ENCODE data around the gene VWCE. TPM values are rescaled to one million over a fixed set of nuclear protein-coding genes. Genes with fewer than 3 reads are reported as not detected.

Gene VWCE
- total RNA-seq, 1 experiment from 2014 or later, result 1.1 TPM

DNA sequence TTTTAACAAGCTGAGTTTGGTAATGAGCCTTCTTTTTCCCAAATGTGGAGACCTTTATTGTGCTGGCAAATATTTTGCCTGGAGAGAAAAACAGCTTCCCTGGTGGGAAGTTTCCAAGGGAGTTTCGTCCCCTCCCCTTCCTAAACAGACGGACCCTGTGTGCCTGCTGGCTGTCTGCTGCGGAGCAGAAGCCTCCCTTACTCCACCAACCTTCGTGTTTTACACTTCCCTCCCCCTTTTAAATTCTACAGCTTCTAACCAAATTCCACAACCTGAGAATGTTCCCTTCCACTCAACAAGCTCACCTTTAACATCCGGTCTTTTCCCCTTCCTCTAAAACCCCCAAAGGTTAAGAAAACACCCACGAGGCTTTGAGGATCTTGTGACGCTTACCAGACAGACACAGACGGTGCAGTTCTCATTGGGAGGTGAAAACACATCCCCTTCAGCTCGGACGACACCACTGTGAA lies 17.1 kb downstream of the VWCE start:
- TF ChIP-seq, protein P1, sequence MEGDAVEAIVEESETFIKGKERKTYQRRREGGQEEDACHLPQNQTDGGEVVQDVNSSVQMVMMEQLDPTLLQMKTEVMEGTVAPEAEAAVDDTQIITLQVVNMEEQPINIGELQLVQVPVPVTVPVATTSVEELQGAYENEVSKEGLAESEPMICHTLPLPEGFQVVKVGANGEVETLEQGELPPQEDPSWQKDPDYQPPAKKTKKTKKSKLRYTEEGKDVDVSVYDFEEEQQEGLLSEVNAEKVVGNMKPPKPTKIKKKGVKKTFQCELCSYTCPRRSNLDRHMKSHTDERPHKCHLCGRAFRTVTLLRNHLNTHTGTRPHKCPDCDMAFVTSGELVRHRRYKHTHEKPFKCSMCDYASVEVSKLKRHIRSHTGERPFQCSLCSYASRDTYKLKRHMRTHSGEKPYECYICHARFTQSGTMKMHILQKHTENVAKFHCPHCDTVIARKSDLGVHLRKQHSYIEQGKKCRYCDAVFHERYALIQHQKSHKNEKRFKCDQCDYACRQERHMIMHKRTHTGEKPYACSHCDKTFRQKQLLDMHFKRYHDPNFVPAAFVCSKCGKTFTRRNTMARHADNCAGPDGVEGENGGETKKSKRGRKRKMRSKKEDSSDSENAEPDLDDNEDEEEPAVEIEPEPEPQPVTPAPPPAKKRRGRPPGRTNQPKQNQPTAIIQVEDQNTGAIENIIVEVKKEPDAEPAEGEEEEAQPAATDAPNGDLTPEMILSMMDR (IDR thresholded peaks at IDR 0.05; ENCODE audit: unreplicated experiment), result no peak
- peaks cover 5% of the 10 kb centered on the region for H3K36me3 Mint-ChIP-seq (ENCODE audit: insufficient read depth, unreplicated experiment)
- intact Hi-C loops (cut with micrococcal nuclease), result no loop called here
- DNase-seq (ENCODE audit: unreplicated experiment), result no peak
- H3K4me1 Mint-ChIP-seq (ENCODE audit: insufficient read depth, unreplicated experiment), result peaks cover 12% of the 10 kb centered on the region
- H3K27ac Mint-ChIP-seq (ENCODE audit: low read depth, unreplicated experiment), result no peak overlapping the region
- H3K27me3 Mint-ChIP-seq (ENCODE audit: insufficient read depth, unreplicated experiment), result peaks cover 7% of the 10 kb centered on the region
- H3K4me3 Mint-ChIP-seq (ENCODE audit: unreplicated experiment), result no peak overlapping the region
- POLR2A ChIA-PET, result no interaction called here
- no TSS peak for BruUV-seq (replicated peaks)
- H3K9me3 Mint-ChIP-seq (ENCODE audit: unreplicated experiment), result peaks cover 7% of the 10 kb centered on the region
- CTCF ChIA-PET, result interaction anchor here (0.7 to 1.8 kb wide), 4 partner anchors 19 to 48 kb away, joined by 3 to 8 read pairs (median 3); no protein-coding TSS in a partner anchor

DNA sequence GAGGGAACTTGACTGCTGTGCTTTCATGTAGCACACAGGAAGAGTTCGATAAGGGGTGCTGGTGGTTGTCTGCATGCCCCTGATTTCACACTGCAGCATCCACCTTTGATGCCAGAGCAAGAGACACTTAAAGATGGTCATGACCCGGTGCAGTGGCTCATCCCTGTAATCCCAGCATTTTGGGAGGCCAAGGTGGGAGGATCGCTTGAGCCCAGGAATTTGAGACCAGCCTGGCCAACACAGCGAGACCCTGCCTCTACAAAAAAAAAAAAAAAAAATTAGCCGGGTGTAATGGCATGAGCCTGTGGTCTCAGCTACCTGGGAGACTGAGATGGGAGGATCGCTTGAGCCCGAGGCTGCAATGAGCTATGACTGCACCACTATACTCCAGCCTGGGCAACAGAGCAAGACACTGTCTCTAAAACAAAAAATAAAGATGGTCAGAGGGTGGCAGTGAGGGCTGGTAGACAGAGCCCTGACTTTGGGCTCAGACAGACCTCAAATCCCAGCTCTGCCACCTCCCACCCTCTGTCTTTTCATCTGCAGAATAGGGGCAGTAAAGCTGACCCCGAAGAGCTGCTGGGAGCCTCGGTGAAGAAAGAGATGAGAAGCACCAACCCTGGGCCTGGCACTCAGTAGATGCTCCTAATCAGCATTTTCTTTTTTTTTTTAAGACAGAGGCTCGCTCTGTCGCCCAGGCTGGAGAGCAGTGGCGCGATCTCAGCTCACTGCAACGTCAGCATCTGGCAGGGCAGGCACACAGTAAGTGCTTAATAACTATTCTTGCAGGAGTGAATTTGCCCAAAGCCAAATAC lies 17.7 kb downstream of the VWCE start:
- H3K36me3 Mint-ChIP-seq (ENCODE audit: insufficient read depth, unreplicated experiment), result peaks cover 5% of the 10 kb centered on the region

DNA sequence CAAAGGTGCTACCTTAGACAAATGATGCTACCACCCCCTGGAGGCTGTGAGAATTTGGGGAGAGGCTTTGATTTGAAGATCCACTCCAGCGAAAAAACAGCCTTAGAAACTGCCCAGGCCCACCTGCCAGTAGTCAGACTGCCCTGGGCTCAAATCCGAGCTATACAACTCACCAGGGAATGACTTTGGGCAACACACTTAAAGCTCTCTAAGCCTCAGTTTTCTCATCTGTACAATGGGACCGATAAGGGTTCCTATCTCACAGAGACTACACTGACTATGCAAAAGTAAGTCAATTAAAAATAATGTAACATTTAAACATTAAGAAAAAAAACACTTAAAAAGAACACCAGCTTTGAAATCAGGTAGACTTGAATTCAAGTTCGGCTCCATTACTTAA lies 19.9 kb downstream of the VWCE start:
- no peaks in the 10 kb centered on the region for H3K9me3 Mint-ChIP-seq (ENCODE audit: unreplicated experiment)
- intact Hi-C loops (cut with micrococcal nuclease), result no loop called here
- ChIA-PET POLR2A (interaction anchor here (0.6 to 0.9 kb wide), 2 partner anchors 16 to 61 kb away, joined by 3 to 4 read pairs; no protein-coding TSS in a partner anchor), CTCF (interaction anchor here (1.8 kb wide), 1 partner anchor 21 kb away, joined by 10 read pairs; no protein-coding TSS in a partner anchor)
- H3K4me1 Mint-ChIP-seq (ENCODE audit: insufficient read depth, unreplicated experiment), result peaks cover 2% of the 10 kb centered on the region
- H3K4me3 Mint-ChIP-seq (ENCODE audit: unreplicated experiment), result no peak overlapping the region
- H3K36me3 Mint-ChIP-seq (ENCODE audit: insufficient read depth, unreplicated experiment), result peaks cover 6% of the 10 kb centered on the region
- no peak overlapping the region for H3K27ac Mint-ChIP-seq (ENCODE audit: low read depth, unreplicated experiment)
- H3K27me3 Mint-ChIP-seq (ENCODE audit: insufficient read depth, unreplicated experiment), result no peaks in the 10 kb centered on the region
- TF ChIP-seq, protein P1 (IDR thresholded peaks at IDR 0.05; ENCODE audit: unreplicated experiment), result no peak
- no TSS peak for BruUV-seq (replicated peaks)
- no peak for DNase-seq (ENCODE audit: unreplicated experiment)

More for the DNA sequence above, 17.7 kb downstream of the VWCE start:
- CTCF ChIA-PET, result interaction anchor here (0.6 to 1.8 kb wide), 4 partner anchors 18 to 386 kb away, joined by 3 to 8 read pairs (median 3); no protein-coding TSS in a partner anchor
- DNase-seq (ENCODE audit: unreplicated experiment), result no peak
- intact Hi-C loops (cut with micrococcal nuclease), result no loop called here
- H3K27ac Mint-ChIP-seq (ENCODE audit: low read depth, unreplicated experiment), result no peak overlapping the region
- peaks cover under 1% of the 10 kb centered on the region for H3K27me3 Mint-ChIP-seq (ENCODE audit: insufficient read depth, unreplicated experiment)
- H3K4me3 Mint-ChIP-seq (ENCODE audit: unreplicated experiment), result no peak overlapping the region
- TF ChIP-seq, protein P1 (IDR thresholded peaks at IDR 0.05; ENCODE audit: unreplicated experiment), result no peak
- H3K4me1 Mint-ChIP-seq (ENCODE audit: insufficient read depth, unreplicated experiment), result peaks cover 12% of the 10 kb centered on the region
- no TSS peak for BruUV-seq (replicated peaks)
- peaks cover 7% of the 10 kb centered on the region for H3K9me3 Mint-ChIP-seq (ENCODE audit: unreplicated experiment)
- POLR2A ChIA-PET, result interaction anchor here (0.6 kb wide), 1 partner anchor 14 kb away, joined by 3 read pairs; no protein-coding TSS in a partner anchor

DNA sequence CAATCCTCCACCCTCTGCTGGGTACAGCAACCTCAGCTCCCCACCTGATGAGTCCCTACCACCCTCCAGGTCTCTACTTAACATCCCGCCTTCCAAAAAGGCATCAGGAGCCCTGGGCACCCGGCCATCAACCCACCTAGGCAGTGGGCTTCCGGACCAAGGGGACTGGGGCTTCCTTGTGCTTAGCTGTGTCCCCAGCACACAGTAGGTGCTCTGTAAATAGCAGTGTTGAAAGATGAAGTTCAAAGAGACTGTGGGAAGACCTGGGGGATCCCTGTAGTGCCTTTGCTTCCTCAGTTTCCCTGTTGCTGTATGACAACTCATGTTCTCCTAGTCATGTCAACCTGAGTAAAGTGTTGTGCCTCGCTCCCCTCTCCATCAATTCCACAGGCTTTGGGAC lies 21.0 kb downstream of the VWCE start:
- TF ChIP-seq, protein P1 (IDR thresholded peaks at IDR 0.05; ENCODE audit: unreplicated experiment), result no peak
- Mint-ChIP-seq H3K4me1 (ENCODE audit: insufficient read depth, unreplicated experiment) (no peaks in the 10 kb centered on the region), H3K27me3 (ENCODE audit: insufficient read depth, unreplicated experiment) (no peaks in the 10 kb centered on the region), H3K36me3 (ENCODE audit: insufficient read depth, unreplicated experiment) (peaks cover 11% of the 10 kb centered on the region), H3K27ac (ENCODE audit: low read depth, unreplicated experiment) (no peak overlapping the region), H3K4me3 (ENCODE audit: unreplicated experiment) (no peak overlapping the region), H3K9me3 (ENCODE audit: unreplicated experiment) (no peaks in the 10 kb centered on the region)
- no TSS peak for BruUV-seq (replicated peaks)
- DNase-seq (ENCODE audit: unreplicated experiment), result no peak
- POLR2A ChIA-PET, result interaction anchor here (0.6 to 1.2 kb wide), 2 partner anchors 83 to 1135 kb away, joined by 3 read pairs; no protein-coding TSS in a partner anchor
- CTCF ChIA-PET, result interaction anchor here (1.5 kb wide), 1 partner anchor 20 kb away, joined by 3 read pairs; no protein-coding TSS in a partner anchor
- intact Hi-C loops (cut with micrococcal nuclease), result no loop called here

Measured in MCF 10A (cell line).